HEK293 (cell line): ENCODE measurements around the gene LILRB3.

Source experiments
- CTCF ChIP-seq: fragments of 450-650 bp; formaldehyde crosslinking; IDR thresholded peaks from 2 replicates; pipeline ENCODE4 v1.5.1; 2016; ENCODE audit warnings: missing biosample characterization, missing genetic modification characterization
- EGR2 ChIP-seq: fragments of 450-650 bp; formaldehyde crosslinking; IDR thresholded peaks from 2 replicates; pipeline ENCODE4 v1.5.1; 2016; ENCODE audit warnings: low read depth, missing biosample characterization, missing genetic modification characterization
- INSM2 ChIP-seq: fragments of 450-650 bp; formaldehyde crosslinking; IDR thresholded peaks from 2 replicates; pipeline ENCODE4 v1.5.1; 2016; ENCODE audit warnings: missing biosample characterization, missing genetic modification characterization
- ZBTB1 ChIP-seq: fragments of 450-650 bp; formaldehyde crosslinking; IDR thresholded peaks from 2 replicates; pipeline ENCODE4 v1.5.1; 2016; ENCODE audit warnings: missing biosample characterization, missing genetic modification characterization
- ZNF146 ChIP-seq: fragments of 450-650 bp; formaldehyde crosslinking; IDR thresholded peaks from 2 replicates; pipeline ENCODE4 v1.5.1; 2016; ENCODE audit warnings: missing biosample characterization, missing genetic modification characterization
- ZNF704 ChIP-seq: fragments of 450-650 bp; formaldehyde crosslinking; IDR thresholded peaks from 2 replicates; pipeline ENCODE4 v1.5.1; 2016; ENCODE audit warnings: missing biosample characterization, missing genetic modification characterization

GRCh38 chr19:54248016-54248601, 25.3 kb upstream of the LILRB3 start:
- TF ChIP-seq EGR2 (tag by site-specific recombination) (no peak), ZNF146 (tag by site-specific recombination) (no peak), CTCF (no peak), INSM2 (tag by site-specific recombination) (no peak), ZNF704 (no peak), ZBTB1 (tag by site-specific recombination) (no peak)
